Tibial nerve (tissue), 4 donors: ENCODE results near the gene ASB11.

Experiments used
- EP300 ChIP-seq, 2 donors: sonication (generic); formaldehyde crosslinking; IDR thresholded peaks; one replicate each; pipeline ENCODE4 v1.6.1; 2017; ENCODE audit warnings: antibody characterized with exemption in 2 of 2, mild to moderate bottlenecking in 1 of 2
- POLR2A ChIP-seq, 2 donors: fragments of 450-650 bp; IDR thresholded peaks; one replicate each; pipeline ENCODE4 v1.6.1; 2017; ENCODE audit warnings: antibody characterized with exemption in 2 of 2, mild to moderate bottlenecking in 2 of 2, moderate library complexity in 2 of 2
- TF ChIP-seq, protein P1 (sequence below), 5 experiments: fragments of 200-600 bp in 3 of 5; fragments of 450-650 bp in 2 of 5; sonication (generic) in 3 of 5; IDR thresholded peaks; one replicate each; pipeline ENCODE4 v1.5.1; 2016 to 2019; ENCODE audit warnings: antibody characterized with exemption in 5 of 5, mild to moderate bottlenecking in 3 of 5, moderate library complexity in 2 of 5

DNA sequence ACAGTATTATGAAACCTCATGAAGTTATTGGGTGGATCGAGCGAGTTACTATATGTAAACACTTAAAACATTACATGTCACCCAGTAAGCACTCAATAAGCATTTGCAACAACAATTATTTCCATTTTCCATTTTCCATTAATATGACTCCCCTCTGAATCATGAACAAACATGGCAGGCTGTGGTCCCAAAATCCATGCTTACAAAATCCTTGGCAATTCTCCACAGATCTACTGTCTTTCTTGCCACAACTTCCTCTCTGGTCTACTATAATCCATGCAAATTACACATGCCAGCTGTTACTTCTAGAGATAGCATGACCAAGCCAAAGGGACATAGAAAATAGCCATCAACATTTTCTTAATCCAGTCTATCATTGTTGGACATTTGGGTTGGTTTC, 22.0 kb downstream of the ASB11 start:
- TF ChIP-seq, protein P1, sequence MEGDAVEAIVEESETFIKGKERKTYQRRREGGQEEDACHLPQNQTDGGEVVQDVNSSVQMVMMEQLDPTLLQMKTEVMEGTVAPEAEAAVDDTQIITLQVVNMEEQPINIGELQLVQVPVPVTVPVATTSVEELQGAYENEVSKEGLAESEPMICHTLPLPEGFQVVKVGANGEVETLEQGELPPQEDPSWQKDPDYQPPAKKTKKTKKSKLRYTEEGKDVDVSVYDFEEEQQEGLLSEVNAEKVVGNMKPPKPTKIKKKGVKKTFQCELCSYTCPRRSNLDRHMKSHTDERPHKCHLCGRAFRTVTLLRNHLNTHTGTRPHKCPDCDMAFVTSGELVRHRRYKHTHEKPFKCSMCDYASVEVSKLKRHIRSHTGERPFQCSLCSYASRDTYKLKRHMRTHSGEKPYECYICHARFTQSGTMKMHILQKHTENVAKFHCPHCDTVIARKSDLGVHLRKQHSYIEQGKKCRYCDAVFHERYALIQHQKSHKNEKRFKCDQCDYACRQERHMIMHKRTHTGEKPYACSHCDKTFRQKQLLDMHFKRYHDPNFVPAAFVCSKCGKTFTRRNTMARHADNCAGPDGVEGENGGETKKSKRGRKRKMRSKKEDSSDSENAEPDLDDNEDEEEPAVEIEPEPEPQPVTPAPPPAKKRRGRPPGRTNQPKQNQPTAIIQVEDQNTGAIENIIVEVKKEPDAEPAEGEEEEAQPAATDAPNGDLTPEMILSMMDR (IDR thresholded peaks at IDR 0.05) = no peak
- no peak for TF ChIP-seq POLR2A (IDR thresholded peaks at IDR 0.05)
- no peak for TF ChIP-seq EP300 (IDR thresholded peaks at IDR 0.05)
